ENCODE measurements around the gene ABCC9.
"Not testable (repeated sequence)": the region's sequence is repeated elsewhere in the genome, so short reads cannot be mapped to it uniquely, and the experiment has no call there.

ABCC9 gene

GRCh38 chr12:21929972-21930371, 11.3 kb downstream of the ABCC9 start:
- not testable (repeated sequence) for DNase-seq

DNA sequence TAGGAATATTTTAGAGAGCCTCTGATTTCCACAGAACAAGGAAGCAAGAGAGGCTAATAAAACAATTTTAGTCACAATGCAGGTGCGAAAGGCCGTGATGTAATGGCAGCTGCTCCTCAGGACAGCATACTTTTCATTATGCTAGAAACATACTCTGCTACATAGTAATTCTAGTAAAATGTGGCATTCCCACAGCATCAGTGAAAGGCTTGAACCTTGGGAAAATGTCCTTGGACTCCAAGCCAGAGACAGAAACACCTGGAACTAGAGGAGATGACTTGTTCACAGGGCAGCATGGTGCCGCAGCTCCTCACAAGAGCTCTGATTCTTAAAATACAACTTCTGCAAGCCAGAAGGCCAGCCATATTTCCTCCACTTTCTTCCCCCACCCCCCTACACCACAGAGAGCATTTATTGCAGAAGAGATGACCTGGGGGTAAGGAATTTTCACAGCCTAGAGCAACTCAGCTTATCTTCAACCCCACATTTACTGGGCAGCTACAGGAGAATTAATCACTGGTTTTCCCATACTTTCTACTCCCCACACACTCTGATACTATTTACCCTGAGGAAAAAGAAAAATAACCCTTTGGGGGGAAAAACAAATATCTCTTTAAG, 15.8 kb downstream of the ABCC9 start:
- DNase-seq = no peak

- DNase-seq = no peak
Measured at GRCh38 chr12:21921436-21921835, 19.8 kb downstream of the ABCC9 start.

DNA sequence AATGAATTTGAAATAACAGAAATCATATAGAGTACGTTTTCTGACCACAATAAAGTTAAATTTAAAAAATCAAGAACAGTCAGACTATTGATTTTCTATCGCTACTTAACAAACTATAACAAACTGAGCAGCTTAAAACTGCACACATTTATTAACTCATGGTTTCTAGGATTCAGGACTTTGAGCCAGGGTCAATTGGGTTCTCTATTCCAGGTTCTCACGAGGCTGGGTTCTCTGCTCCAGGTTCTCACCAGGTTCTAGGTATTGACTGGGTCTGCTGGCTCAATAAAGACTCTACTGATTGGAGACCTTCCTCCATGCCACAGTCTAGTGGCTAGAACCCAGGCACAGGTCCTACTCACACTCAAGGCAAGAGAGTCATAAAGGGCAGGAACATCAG, 22.8 kb downstream of the ABCC9 start:
- DNase-seq = no peak

DNA sequence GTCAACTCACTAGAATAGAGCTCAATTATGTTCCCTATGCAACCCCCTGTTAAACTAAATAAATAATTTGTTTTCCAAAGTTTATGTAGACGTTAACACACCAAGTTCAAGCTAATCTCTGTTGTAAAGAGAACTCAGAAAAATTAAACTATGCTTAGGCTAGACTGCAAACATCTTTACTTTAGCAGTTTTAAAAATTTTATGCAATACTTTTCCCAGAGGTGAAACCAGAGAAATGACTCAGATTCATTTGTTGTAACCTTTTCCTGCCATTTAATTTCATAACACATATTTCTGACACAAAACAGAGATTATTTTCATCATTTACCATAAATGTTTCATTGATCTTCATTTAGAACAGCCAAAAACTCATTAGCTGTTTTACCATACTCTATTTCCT, 27.4 kb downstream of the ABCC9 start:
- no peak for DNase-seq

DNA sequence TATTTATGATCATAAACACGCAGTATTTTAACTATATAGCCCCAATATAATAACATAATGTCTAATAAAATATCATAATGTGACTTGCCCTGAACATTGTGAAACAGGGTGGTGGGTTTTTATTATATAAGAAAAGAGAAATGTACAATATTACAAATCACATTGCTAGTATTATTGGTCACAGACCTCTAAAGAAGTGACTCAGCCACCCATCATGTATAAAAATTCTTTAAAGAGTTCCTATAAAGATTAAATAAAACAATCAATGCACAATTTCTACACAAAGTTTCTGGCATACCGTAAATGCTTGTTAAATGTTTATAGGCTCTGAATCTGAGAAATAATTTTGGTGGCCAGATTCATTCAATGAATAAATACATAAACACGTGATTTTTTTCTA, 28.9 kb downstream of the ABCC9 start:
- DNase-seq = no peak

DNA sequence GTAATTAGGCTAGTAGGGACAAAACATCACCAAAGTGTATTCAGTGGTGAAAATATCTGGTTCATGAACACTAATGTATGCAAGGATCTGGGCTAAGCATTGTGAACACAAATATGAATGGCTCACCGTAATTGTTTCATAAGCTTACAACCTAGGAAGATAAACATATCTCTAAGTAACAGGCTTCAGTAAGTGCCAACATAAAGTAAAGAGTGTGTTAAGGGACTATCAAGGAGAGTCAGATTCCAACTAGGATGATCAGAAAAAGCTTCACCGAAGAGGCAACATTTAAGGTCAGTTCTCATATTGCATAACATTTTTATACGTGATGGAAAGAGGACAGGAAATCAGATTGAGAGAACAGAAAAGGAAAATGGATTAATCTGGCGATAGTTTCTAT, 29.4 kb downstream of the ABCC9 start:
- DNase-seq = no peak

DNA sequence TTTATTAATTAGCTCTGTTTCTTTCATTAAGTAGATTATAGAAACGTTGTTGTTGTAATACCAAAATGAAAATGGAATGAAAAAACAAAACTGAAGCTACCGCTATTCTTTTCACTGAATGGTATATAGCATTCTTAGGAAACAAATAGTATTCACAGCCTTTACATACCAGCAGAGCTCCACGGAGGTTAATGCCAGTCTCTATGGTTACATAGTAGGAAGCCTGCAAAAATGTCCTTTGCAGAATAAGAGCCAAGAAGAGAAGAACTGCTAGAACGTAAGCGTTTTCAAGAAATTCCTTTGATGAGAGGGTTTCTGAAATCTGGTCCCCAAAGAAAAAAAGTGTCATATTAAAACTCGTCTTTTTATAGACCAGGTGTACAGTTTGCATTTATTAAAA, 30.6 kb downstream of the ABCC9 start:
- no peak for DNase-seq

- no peak for DNase-seq
Measured at GRCh38 chr12:21907948-21908837, 33.0 kb downstream of the ABCC9 start.

DNA sequence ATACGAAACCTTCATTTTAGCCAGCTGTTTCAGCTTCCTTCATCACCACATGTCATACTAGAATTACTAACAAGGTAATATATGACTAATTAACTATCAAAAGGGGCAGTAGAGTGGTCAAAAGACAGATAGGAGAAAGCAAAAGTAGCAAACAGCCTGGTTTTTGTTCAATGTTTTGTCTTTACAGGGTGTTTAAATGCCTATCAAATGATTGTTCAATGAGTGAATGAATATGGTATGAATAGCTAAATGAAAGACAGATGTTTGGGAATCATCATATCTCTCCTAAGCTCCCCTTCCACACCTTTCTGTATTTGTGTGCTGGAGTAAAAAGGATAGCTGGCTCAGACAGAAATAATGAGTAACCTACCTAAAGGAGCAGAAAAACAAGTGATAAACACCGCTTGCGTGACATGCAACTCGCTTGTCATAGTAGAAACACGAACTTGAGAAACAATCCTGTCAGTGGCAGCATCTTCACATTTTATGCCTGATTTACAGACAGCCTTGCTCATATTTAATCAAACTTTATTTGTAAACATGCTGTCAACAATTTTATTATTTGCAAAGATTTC, 34.2 kb downstream of the ABCC9 start:
- no peak for DNase-seq

GRCh38 chr12:21899532-21899931, 41.7 kb downstream of the ABCC9 start:
- DNase-seq = not testable (repeated sequence)

- DNase-seq = no peak
Measured at GRCh38 chr12:21895651-21896050, 45.6 kb downstream of the ABCC9 start.

GRCh38 chr12:21894792-21895595, 46.2 kb downstream of the ABCC9 start:
- no peak for DNase-seq

DNA sequence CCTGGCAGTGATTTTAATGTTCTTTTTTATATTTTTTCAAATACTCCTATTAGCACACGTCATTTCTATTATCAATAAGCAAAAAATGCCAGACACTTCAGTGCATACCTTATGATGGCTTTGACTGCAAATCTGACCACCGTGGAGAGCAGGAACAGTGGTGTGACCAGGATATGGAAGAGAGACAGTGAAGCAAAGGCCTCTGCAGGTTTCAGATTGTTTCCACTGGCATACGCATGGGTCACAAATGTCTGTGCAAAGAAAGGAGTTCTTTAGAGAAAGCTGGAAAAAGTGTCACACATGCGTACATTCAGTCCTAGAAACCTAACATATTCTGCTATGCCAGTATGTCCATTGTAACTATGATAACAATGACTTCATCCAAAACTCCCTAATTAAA, 47.3 kb downstream of the ABCC9 start:
- no peak for DNase-seq

GRCh38 chr12:21892341-21892740, 48.9 kb downstream of the ABCC9 start:
- DNase-seq = no peak

DNA sequence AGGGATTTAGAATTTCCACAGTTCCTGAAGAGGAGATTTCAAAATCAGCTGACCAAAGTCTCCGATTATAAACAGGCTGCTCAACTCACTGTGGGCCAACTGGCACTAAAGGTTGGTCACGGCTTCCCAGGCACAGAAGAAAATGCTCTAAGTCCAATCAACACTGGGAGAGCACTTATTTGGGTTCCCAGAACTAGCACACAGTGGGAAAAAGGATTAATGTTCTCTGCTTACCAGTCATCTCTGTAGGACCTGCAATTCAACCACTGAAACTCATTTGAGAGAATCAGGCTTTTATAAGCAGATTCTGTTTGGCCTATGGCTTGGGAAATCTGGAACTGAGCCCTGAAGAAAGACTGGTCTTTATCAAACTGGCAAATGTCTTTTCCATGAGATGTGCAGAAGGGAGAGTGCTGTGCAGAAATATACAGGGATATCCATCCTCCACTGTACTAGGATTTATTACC, 49.4 kb downstream of the ABCC9 start:
- DNase-seq = no peak

- DNase-seq = no peak
Measured at GRCh38 chr12:21888276-21888863, 52.9 kb downstream of the ABCC9 start.

DNA sequence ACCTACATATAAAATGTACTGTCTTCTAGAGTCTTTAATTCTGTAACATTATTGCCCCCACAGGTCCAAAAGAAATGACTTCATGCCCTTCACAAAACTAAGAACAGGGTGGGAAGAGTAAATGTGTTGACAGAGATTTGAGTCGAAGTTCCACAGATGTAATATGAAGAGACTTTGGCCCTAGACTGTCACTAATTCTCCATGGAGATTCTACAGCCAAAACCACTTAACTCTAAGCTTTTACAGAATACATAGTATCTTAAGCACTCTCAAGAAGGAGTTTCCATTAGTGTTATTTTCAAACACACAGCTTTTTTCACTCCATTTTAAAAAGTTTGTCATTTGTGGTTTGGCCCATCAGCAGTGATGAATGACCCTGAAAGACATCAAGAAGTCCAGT, 56.3 kb downstream of the ABCC9 start:
- DNase-seq = no peak

DNA sequence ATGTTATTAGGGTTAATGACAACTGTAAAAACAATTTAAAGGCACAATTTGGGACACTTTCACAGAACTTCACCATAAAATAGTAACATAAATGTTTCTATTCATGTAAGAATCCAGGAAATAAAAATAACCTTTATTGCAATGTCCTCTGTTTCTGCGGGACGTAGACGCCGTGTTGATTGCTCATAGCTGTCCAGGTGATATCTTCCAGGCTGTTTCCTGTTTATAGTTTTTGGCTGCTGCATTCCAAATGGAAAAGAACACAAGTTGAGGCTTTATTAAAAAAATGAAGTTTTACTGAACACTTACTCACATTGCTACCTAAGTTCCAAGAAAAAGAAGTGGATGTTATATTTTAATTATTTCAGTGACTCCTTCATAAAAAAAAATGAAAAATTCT, 58.6 kb downstream of the ABCC9 start:
- no peak for DNase-seq

GRCh38 chr12:21881965-21882364, 59.3 kb downstream of the ABCC9 start:
- no peak for DNase-seq

DNA sequence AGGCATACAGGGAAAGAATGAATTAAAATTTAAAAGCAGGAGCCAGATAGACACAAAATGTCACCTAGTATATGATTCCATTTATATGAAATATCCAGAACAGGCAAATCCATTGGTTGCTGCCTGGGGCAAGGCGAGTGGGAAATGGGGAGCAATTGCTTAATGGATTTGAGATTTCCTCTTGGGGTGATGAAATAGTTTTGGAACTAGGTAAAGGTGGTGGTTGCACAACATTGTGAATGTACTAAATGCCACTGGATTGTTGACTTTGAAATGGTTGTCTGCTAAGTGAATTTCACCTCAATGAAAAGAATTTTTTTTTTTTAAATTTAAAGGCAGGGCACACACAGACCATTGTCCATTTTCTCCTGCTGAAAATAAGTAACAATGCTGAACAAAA, 61.9 kb downstream of the ABCC9 start:
- no peak for DNase-seq

- no peak for DNase-seq
Measured at GRCh38 chr12:21877293-21877982, 63.8 kb downstream of the ABCC9 start.
